ENCODE results near the gene GPR153.
"Not testable (repeated sequence)": the region's sequence is repeated elsewhere in the genome, so short reads cannot be mapped to it uniquely, and the experiment has no call there.

The GPR153 gene

GRCh38 chr1:6260961-6261614 is at the start of gene GPR153:
Gene GPR153, minus strand, starts transcription at chr1:6261098. Its CDS starts 6,193 bp downstream, at chr1:6254905.
- Histone ChIP-seq H3K4me1 (ENCODE audit: control insufficient read depth in 2 of 2, insufficient read depth in 2 of 2, low read length in 2 of 2) (peaks cover 3 to 16% of the 10 kb centered on the region in 2 donors), H3K4me3 (ENCODE audit: low read length in 2 of 2) (peak within 1 kb of the TSS; percentile 52 to 57), H3K36me3 (ENCODE audit: control insufficient read depth in 2 of 2, insufficient read depth in 2 of 2, low read length in 2 of 2) (peaks cover 0 to 8% of the 10 kb centered on the region in 2 donors), H3K9ac (ENCODE audit: low read depth in 1 of 2, low read length in 2 of 2) (peak within 1 kb of the TSS in 1 of 2 donors; percentile 64), H3K9me3 (ENCODE audit: control insufficient read depth in 2 of 2, low read length in 2 of 2) (no peaks in the 10 kb centered on the region), H3K27ac (ENCODE audit: low read depth in 2 of 2, low read length in 2 of 2) (peak within 1 kb of the TSS; percentile 61 to 63), H3K27me3 (ENCODE audit: control insufficient read depth in 2 of 2, insufficient read depth in 2 of 2, low read length in 2 of 2) (peaks cover 0 to 4% of the 10 kb centered on the region in 2 donors)

- Histone ChIP-seq H3K36me3 (ENCODE audit: control insufficient read depth in 2 of 2, insufficient read depth in 2 of 2, low read length in 2 of 2) (peaks cover 6 to 8% of the 10 kb centered on the region in 2 donors), H3K27ac (ENCODE audit: low read depth in 2 of 2, low read length in 2 of 2) (no peak overlapping the region), H3K4me1 (ENCODE audit: control insufficient read depth in 2 of 2, insufficient read depth in 2 of 2, low read length in 2 of 2) (no peaks in the 10 kb centered on the region), H3K27me3 (ENCODE audit: control insufficient read depth in 2 of 2, insufficient read depth in 2 of 2, low read length in 2 of 2) (no peaks in the 10 kb centered on the region), H3K9me3 (ENCODE audit: control insufficient read depth in 2 of 2, low read length in 2 of 2) (no peaks in the 10 kb centered on the region), H3K9ac (ENCODE audit: low read depth in 1 of 2, low read length in 2 of 2) (no peak overlapping the region), H3K4me3 (ENCODE audit: low read length in 2 of 2) (no peak overlapping the region)
Measured at GRCh38 chr1:6310116-6310848, 49.4 kb upstream of the GPR153 start.

- Histone ChIP-seq H3K27ac (ENCODE audit: low read depth in 2 of 2, low read length in 2 of 2) (no peak overlapping the region), H3K9ac (ENCODE audit: low read depth in 1 of 2, low read length in 2 of 2) (no peak overlapping the region), H3K4me1 (ENCODE audit: control insufficient read depth in 2 of 2, insufficient read depth in 2 of 2, low read length in 2 of 2) (no peaks in the 10 kb centered on the region), H3K36me3 (ENCODE audit: control insufficient read depth in 2 of 2, insufficient read depth in 2 of 2, low read length in 2 of 2) (peaks cover 5 to 6% of the 10 kb centered on the region in 2 donors), H3K27me3 (ENCODE audit: control insufficient read depth in 2 of 2, insufficient read depth in 2 of 2, low read length in 2 of 2) (no peaks in the 10 kb centered on the region), H3K4me3 (ENCODE audit: low read length in 2 of 2) (no peak overlapping the region), H3K9me3 (ENCODE audit: control insufficient read depth in 2 of 2, low read length in 2 of 2) (no peaks in the 10 kb centered on the region)
Measured at GRCh38 chr1:6309564-6309963, 48.7 kb upstream of the GPR153 start.

GRCh38 chr1:6308449-6308848 is 47.6 kb upstream of the GPR153 start:
- no peaks in the 10 kb centered on the region for H3K9me3 ChIP-seq (ENCODE audit: control insufficient read depth in 2 of 2, low read length in 2 of 2)
- no peak overlapping the region for H3K4me3 ChIP-seq (ENCODE audit: low read length in 2 of 2)
- no peak overlapping the region for H3K27ac ChIP-seq (ENCODE audit: low read depth in 2 of 2, low read length in 2 of 2)

GRCh38 chr1:6307682-6308081 is 46.8 kb upstream of the GPR153 start:
- not testable (repeated sequence) for H3K36me3 ChIP-seq (ENCODE audit: control insufficient read depth in 2 of 2, insufficient read depth in 2 of 2, low read length in 2 of 2); H3K4me1 ChIP-seq (ENCODE audit: control insufficient read depth in 2 of 2, insufficient read depth in 2 of 2, low read length in 2 of 2); H3K27me3 ChIP-seq (ENCODE audit: control insufficient read depth in 2 of 2, insufficient read depth in 2 of 2, low read length in 2 of 2); H3K9me3 ChIP-seq (ENCODE audit: control insufficient read depth in 2 of 2, low read length in 2 of 2); H3K9ac ChIP-seq (ENCODE audit: low read depth in 1 of 2, low read length in 2 of 2); H3K27ac ChIP-seq (ENCODE audit: low read depth in 2 of 2, low read length in 2 of 2); H3K4me3 ChIP-seq (ENCODE audit: low read length in 2 of 2)

More at GRCh38 chr1:6308449-6308848, 47.6 kb upstream of the GPR153 start:
- Histone ChIP-seq H3K36me3 (ENCODE audit: control insufficient read depth in 2 of 2, insufficient read depth in 2 of 2, low read length in 2 of 2) (peaks cover 5 to 6% of the 10 kb centered on the region in 2 donors), H3K27me3 (ENCODE audit: control insufficient read depth in 2 of 2, insufficient read depth in 2 of 2, low read length in 2 of 2) (no peaks in the 10 kb centered on the region), H3K4me1 (ENCODE audit: control insufficient read depth in 2 of 2, insufficient read depth in 2 of 2, low read length in 2 of 2) (no peaks in the 10 kb centered on the region), H3K9ac (ENCODE audit: low read depth in 1 of 2, low read length in 2 of 2) (no peak overlapping the region)

GRCh38 chr1:6307099-6307498 is 46.2 kb upstream of the GPR153 start:
- Histone ChIP-seq H3K9ac (ENCODE audit: low read depth in 1 of 2, low read length in 2 of 2) (no peak overlapping the region), H3K4me3 (ENCODE audit: low read length in 2 of 2) (no peak overlapping the region), H3K27ac (ENCODE audit: low read depth in 2 of 2, low read length in 2 of 2) (no peak overlapping the region), H3K9me3 (ENCODE audit: control insufficient read depth in 2 of 2, low read length in 2 of 2) (no peaks in the 10 kb centered on the region), H3K27me3 (ENCODE audit: control insufficient read depth in 2 of 2, insufficient read depth in 2 of 2, low read length in 2 of 2) (no peaks in the 10 kb centered on the region), H3K36me3 (ENCODE audit: control insufficient read depth in 2 of 2, insufficient read depth in 2 of 2, low read length in 2 of 2) (peaks cover 5 to 6% of the 10 kb centered on the region in 2 donors), H3K4me1 (ENCODE audit: control insufficient read depth in 2 of 2, insufficient read depth in 2 of 2, low read length in 2 of 2) (no peaks in the 10 kb centered on the region)

GRCh38 chr1:6303397-6304012 is 42.6 kb upstream of the GPR153 start:
- Histone ChIP-seq H3K4me3 (ENCODE audit: low read length in 2 of 2) (no peak overlapping the region), H3K4me1 (ENCODE audit: control insufficient read depth in 2 of 2, insufficient read depth in 2 of 2, low read length in 2 of 2) (peaks cover 4 to 11% of the 10 kb centered on the region in 2 donors), H3K36me3 (ENCODE audit: control insufficient read depth in 2 of 2, insufficient read depth in 2 of 2, low read length in 2 of 2) (peaks cover 2 to 8% of the 10 kb centered on the region in 2 donors), H3K9ac (ENCODE audit: low read depth in 1 of 2, low read length in 2 of 2) (no peak overlapping the region), H3K27me3 (ENCODE audit: control insufficient read depth in 2 of 2, insufficient read depth in 2 of 2, low read length in 2 of 2) (no peaks in the 10 kb centered on the region), H3K27ac (ENCODE audit: low read depth in 2 of 2, low read length in 2 of 2) (no peak overlapping the region), H3K9me3 (ENCODE audit: control insufficient read depth in 2 of 2, low read length in 2 of 2) (no peaks in the 10 kb centered on the region)

- H3K4me3 ChIP-seq (ENCODE audit: low read length in 2 of 2) = no peak overlapping the region
- no peaks in the 10 kb centered on the region for H3K27me3 ChIP-seq (ENCODE audit: control insufficient read depth in 2 of 2, insufficient read depth in 2 of 2, low read length in 2 of 2)
- H3K27ac ChIP-seq (ENCODE audit: low read depth in 2 of 2, low read length in 2 of 2) = no peak overlapping the region
- no peaks in the 10 kb centered on the region for H3K9me3 ChIP-seq (ENCODE audit: control insufficient read depth in 2 of 2, low read length in 2 of 2)
- peaks cover 2 to 8% of the 10 kb centered on the region in 2 donors for H3K36me3 ChIP-seq (ENCODE audit: control insufficient read depth in 2 of 2, insufficient read depth in 2 of 2, low read length in 2 of 2)
- H3K9ac ChIP-seq (ENCODE audit: low read depth in 1 of 2, low read length in 2 of 2) = no peak overlapping the region
- peaks cover 4 to 11% of the 10 kb centered on the region in 2 donors for H3K4me1 ChIP-seq (ENCODE audit: control insufficient read depth in 2 of 2, insufficient read depth in 2 of 2, low read length in 2 of 2)
Measured at GRCh38 chr1:6302568-6302967, 41.7 kb upstream of the GPR153 start.

- H3K27ac ChIP-seq (ENCODE audit: low read depth in 2 of 2, low read length in 2 of 2) = peak overlapping the region; percentile 38 to 71
- peaks cover 2 to 4% of the 10 kb centered on the region in 2 donors for H3K36me3 ChIP-seq (ENCODE audit: control insufficient read depth in 2 of 2, insufficient read depth in 2 of 2, low read length in 2 of 2)
- peaks cover 4 to 11% of the 10 kb centered on the region in 2 donors for H3K4me1 ChIP-seq (ENCODE audit: control insufficient read depth in 2 of 2, insufficient read depth in 2 of 2, low read length in 2 of 2)
- no peaks in the 10 kb centered on the region for H3K27me3 ChIP-seq (ENCODE audit: control insufficient read depth in 2 of 2, insufficient read depth in 2 of 2, low read length in 2 of 2)
- H3K9ac ChIP-seq (ENCODE audit: low read depth in 1 of 2, low read length in 2 of 2) = no peak overlapping the region
- no peak overlapping the region for H3K4me3 ChIP-seq (ENCODE audit: low read length in 2 of 2)
- H3K9me3 ChIP-seq (ENCODE audit: control insufficient read depth in 2 of 2, low read length in 2 of 2) = no peaks in the 10 kb centered on the region
Measured at GRCh38 chr1:6301526-6301925, 40.6 kb upstream of the GPR153 start.
